Spinal cord (tissue), 10 donors: ENCODE data around the gene TMEM181. TPM values are rescaled to one million over a fixed set of nuclear protein-coding genes. Genes with fewer than 3 reads are reported as not detected.
"Not testable (repeated sequence)": the region's sequence is repeated elsewhere in the genome, so short reads cannot be mapped to it uniquely, and the experiment has no call there.

ENCODE experiments used
- DNase-seq, 6 donors: peaks; one replicate each; pipeline versions ENCODE4 v3.0.0 to v3.0.0-alpha.2; 2013 to 2015; ENCODE audit warnings: low spot score in 6 of 6, low read depth in 4 of 6
- H3K27ac ChIP-seq: one replicate; pipeline ENCODE4 v1.5.1; 2013; ENCODE audit warnings: low read depth, low read length, control low read depth
- H3K27me3 ChIP-seq: one replicate; pipeline ENCODE4 v1.6.1; 2013; ENCODE audit warnings: low read length; ENCODE audit not compliant: control insufficient read depth, insufficient read depth
- H3K36me3 ChIP-seq: one replicate; pipeline ENCODE4 v1.6.1; 2013; ENCODE audit warnings: low read length; ENCODE audit not compliant: control insufficient read depth, insufficient read depth
- H3K4me1 ChIP-seq: one replicate; pipeline ENCODE4 v1.6.1; 2013; ENCODE audit warnings: low read length; ENCODE audit not compliant: control insufficient read depth, insufficient read depth
- H3K4me3 ChIP-seq: one replicate; pipeline ENCODE4 v1.5.1; 2013; ENCODE audit warnings: low read depth, low read length, control low read depth
- H3K9me3 ChIP-seq: one replicate; pipeline ENCODE4 v1.6.1; 2013; ENCODE audit warnings: low read length; ENCODE audit not compliant: control insufficient read depth, insufficient read depth
- WGBS: methylation state at CpG from one replicate; pipeline ENCODE4 v1.1.5; 2013; ENCODE audit warnings: missing lambda C conversion rate; ENCODE audit not compliant: insufficient coverage; 5-methylcytosine and 5-hydroxymethylcytosine counted together
- polyA plus RNA-seq, 2 donors: library from polyadenylated mRNA; unstranded; fragments of 120-200 nt; gene quantifications; one replicate each; pipeline ENCODE4 v1.2.1, GENCODE V29; 2013; ENCODE audit not compliant: insufficient read length in 2 of 2
- total RNA-seq, 2 donors: library from RNA; depleted of rRNA in 1 of 2; stranded (reverse); fragments of 120-200 nt in 1 of 2; fragments of >200 nt in 1 of 2; gene quantifications; one replicate each; pipeline versions ENCODE4 v1.2.3 to v1.2.4, GENCODE V29; 2013 to 2014
- donor health status: healthy.

The TMEM181 gene
- total and polyA plus RNA-seq, 4 donors, result 31.8 to 59.0 (median 40.1) TPM

GRCh38 chr6:158663625-158664165, 103.8 kb downstream of the TMEM181 start:
- no peak overlapping the region for H3K27ac ChIP-seq
- peaks cover 5% of the 10 kb centered on the region for H3K36me3 ChIP-seq
- peaks cover 8% of the 10 kb centered on the region for H3K4me1 ChIP-seq
- DNase-seq, result peak in 1 of 6 donors; percentile 24
- H3K27me3 ChIP-seq, result peaks cover 6% of the 10 kb centered on the region
- no peak overlapping the region for H3K4me3 ChIP-seq
- 18% methylated on average over 4 of the region's 11 CpGs for WGBS
- no peaks in the 10 kb centered on the region for H3K9me3 ChIP-seq

DNA sequence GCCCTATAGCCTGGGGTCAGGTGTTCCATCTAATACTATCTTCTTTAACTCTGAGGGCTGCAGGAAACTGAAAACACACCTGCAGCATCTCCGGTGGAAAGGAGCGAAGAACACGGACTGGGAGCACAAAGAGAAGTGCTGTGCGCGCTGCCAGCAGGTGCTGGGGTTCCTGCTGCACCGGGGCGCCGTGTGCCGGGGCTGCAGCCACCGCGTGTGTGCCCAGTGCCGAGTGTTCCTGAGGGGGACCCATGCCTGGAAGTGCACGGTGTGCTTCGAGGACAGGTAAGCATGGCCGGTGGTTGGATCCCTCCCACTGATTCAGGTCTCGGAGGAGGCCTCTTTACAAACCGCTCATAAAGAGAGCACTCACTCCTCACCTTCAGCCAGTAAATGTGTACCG, 105.4 kb downstream of the TMEM181 start:
- DNase-seq, result no peak
- Histone ChIP-seq H3K27ac (no peak overlapping the region), H3K4me1 (peaks cover 8% of the 10 kb centered on the region), H3K4me3 (no peak overlapping the region), H3K9me3 (no peaks in the 10 kb centered on the region), H3K36me3 (peaks cover 5% of the 10 kb centered on the region), H3K27me3 (peaks cover 6% of the 10 kb centered on the region)
- 99% methylated on average over 17 of the region's 18 CpGs for WGBS

- Histone ChIP-seq H3K4me3 (no peak overlapping the region), H3K9me3 (no peaks in the 10 kb centered on the region), H3K27me3 (peaks cover 6% of the 10 kb centered on the region), H3K27ac (no peak overlapping the region), H3K36me3 (peaks cover 5% of the 10 kb centered on the region), H3K4me1 (peaks cover 8% of the 10 kb centered on the region)
- WGBS, result 86% methylated on average over 12 of the region's 14 CpGs
- no peak for DNase-seq
These were observed 106.9 kb downstream of the TMEM181 start for GRCh38 chr6:158666628-158667359.

- H3K36me3 ChIP-seq, result peaks cover 5% of the 10 kb centered on the region
- H3K4me3 ChIP-seq, result no peak overlapping the region
- 95% methylated on average over 4 of the region's 8 CpGs for WGBS
- no peak overlapping the region for H3K27ac ChIP-seq
- peaks cover 6% of the 10 kb centered on the region for H3K27me3 ChIP-seq
- H3K4me1 ChIP-seq, result peaks cover 8% of the 10 kb centered on the region
- H3K9me3 ChIP-seq, result no peaks in the 10 kb centered on the region
- no peak for DNase-seq
These were observed 107.6 kb downstream of the TMEM181 start for GRCh38 chr6:158667360-158667981.

DNA sequence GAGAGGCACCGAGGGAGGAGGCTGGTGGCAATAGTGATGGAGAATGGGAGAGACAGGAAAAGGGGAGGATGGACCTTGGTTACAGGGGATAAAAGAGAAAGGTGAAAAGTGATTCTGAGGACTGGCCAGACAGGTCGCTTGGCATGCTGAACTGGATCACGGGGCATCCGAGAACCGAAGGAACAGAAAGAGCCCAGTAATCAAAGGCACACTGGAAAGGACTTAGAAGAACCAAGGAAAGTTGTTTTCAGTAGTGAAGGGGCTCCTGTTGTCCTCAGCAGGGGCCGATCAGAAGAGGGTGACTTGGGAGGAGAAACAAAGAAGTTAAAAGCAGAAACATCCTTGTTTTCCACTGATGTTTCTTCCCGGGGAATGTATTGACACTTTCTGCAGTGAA, 108.8 kb downstream of the TMEM181 start:
- peaks cover 3% of the 10 kb centered on the region for H3K36me3 ChIP-seq
- 79% methylated on average over 5 of the region's 7 CpGs for WGBS
- no peaks in the 10 kb centered on the region for H3K9me3 ChIP-seq

DNA sequence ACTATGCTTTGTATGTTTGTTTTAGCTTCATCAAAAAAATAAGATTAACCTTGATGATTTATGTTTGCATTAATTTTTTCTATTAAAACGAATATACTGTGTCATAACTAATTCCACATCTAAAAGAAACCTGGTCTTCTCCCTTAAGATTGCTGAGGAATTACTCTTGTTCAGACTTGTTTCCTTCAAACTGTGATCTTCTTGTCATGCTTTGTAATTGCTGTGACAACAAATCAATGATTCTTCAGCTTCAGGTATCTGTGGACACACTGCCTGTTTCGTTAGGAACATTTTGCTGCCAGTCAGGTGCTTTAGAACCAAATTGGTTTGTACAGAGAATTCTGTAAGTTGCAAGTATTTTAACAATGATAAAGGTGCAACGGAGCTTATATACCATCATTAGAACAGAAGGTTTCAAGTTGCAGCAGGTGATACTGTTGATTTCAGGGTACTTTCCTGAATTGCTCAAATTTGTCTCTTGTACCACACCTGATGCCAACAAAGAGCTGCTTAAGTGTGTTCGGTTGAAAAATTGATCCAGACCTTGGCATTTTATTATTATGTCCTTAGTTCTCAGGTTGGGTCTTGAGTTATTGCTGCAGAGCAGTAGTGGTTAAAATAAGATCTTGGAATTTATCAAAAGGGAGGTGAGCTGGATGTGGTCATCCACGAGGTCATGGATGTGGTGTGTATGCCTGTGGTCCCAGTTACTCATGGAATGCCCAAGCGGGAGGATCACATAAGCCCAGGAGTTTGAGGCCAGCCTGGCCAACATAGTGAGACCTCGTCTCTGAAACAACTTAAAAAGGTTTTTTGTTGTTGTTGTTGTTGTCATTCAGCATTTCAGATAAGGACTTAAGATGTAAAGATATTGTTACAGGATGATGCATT, 109.5 kb downstream of the TMEM181 start:
- no peak for DNase-seq
- no peak overlapping the region for H3K27ac ChIP-seq
- no peaks in the 10 kb centered on the region for H3K27me3 ChIP-seq
- H3K4me3 ChIP-seq, result no peak overlapping the region
- peaks cover 3% of the 10 kb centered on the region for H3K36me3 ChIP-seq
- no peaks in the 10 kb centered on the region for H3K9me3 ChIP-seq
- WGBS, result 81% methylated on average over 5 of the region's 7 CpGs
- no peaks in the 10 kb centered on the region for H3K4me1 ChIP-seq

More for the DNA sequence above, 108.8 kb downstream of the TMEM181 start:
- H3K27me3 ChIP-seq, result no peaks in the 10 kb centered on the region
- no peak overlapping the region for H3K4me3 ChIP-seq
- no peak overlapping the region for H3K27ac ChIP-seq
- H3K4me1 ChIP-seq, result no peaks in the 10 kb centered on the region
- no peak for DNase-seq

GRCh38 chr6:158672119-158672518, 112.2 kb downstream of the TMEM181 start:
- H3K27ac ChIP-seq, H3K4me3 ChIP-seq, H3K36me3 ChIP-seq, DNase-seq, H3K9me3 ChIP-seq, H3K27me3 ChIP-seq, H3K4me1 ChIP-seq: not testable (repeated sequence)
- WGBS, result 84% methylated on average over 4 of the region's 8 CpGs

GRCh38 chr6:158672726-158673125, 112.8 kb downstream of the TMEM181 start:
- H3K9me3 ChIP-seq, result no peaks in the 10 kb centered on the region
- 100% methylated on average over 2 of the region's 6 CpGs for WGBS

DNA sequence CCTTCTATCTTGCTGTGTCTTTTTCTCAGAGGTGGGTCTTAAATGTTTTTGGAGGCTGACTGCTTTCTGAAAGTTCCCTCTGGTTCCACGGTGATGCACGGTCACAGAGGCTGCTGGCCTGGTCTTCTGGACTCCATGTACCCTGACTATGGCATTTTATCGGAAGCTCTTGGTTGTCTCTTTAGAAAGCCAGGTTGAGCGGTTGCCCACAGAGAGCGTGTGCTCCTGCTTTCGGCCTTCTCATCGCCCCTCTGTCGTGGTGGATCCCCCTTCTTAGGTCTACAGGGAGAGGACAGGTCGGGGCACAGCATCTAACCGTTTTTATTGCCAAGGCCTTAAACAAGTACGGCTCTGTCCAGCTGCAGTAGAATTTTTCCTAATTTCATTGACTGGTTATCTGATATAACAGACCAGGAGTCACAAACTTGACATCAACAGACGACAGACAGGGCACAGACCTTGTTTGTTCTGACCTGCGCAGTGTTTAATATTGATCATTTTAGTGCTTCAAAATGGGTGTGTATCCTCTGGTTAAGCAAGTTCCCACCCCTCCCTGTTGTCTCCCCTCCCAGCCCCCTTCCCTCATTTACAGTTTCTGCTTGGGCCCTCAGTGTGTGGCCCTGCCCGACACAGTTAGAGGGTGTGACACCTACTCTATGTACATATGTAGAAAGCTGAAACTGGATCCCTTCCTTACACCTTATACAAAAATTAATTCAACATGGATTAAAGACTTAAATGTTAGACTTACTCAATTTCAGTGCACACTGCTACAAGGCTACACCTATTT, 114.6 kb downstream of the TMEM181 start:
- H3K27me3 ChIP-seq, result no peaks in the 10 kb centered on the region
- H3K4me3 ChIP-seq, result no peak overlapping the region
- H3K36me3 ChIP-seq, result no peaks in the 10 kb centered on the region
- H3K4me1 ChIP-seq, result no peaks in the 10 kb centered on the region
- no peaks in the 10 kb centered on the region for H3K9me3 ChIP-seq
- H3K27ac ChIP-seq, result no peak overlapping the region
- DNase-seq, result no peak
- WGBS, result 95% methylated on average over 8 of the region's 14 CpGs

More at GRCh38 chr6:158672726-158673125, 112.8 kb downstream of the TMEM181 start:
- Histone ChIP-seq H3K27ac (no peak overlapping the region), H3K36me3 (no peaks in the 10 kb centered on the region), H3K27me3 (no peaks in the 10 kb centered on the region), H3K4me1 (no peaks in the 10 kb centered on the region), H3K4me3 (no peak overlapping the region)
- no peak for DNase-seq
